ENCODE results near the gene AK3. TPM values are rescaled to one million over a fixed set of nuclear protein-coding genes. Genes with fewer than 3 reads are reported as not detected.
"Not testable (repeated sequence)": the region's sequence is repeated elsewhere in the genome, so short reads cannot be mapped to it uniquely, and the experiment has no call there.

Gene AK3
- total RNA-seq: 69.8 TPM
- long read RNA-seq, full-length matches to known transcripts: 318 of 335 reads
- long read RNA-seq, partial matches to known transcripts: 5 of 335 reads
- long read RNA-seq, other reads (novel, unspliced or antisense): 12 of 335 reads

- DNase-seq (ENCODE audit: low spot score): peak; percentile 95
These were observed at the start of gene AK3 for GRCh38 chr9:4740638-4741364. Gene AK3 (minus strand): TSS chr9:4741202. CDS start chr9:4741087, 115 bp downstream.

GRCh38 chr9:4788703-4789102 is 47.7 kb upstream of the AK3 start:
- no peak for DNase-seq (ENCODE audit: low spot score)

- DNase-seq (ENCODE audit: low spot score): no peak
These were observed 46.9 kb upstream of the AK3 start for GRCh38 chr9:4787876-4788275.

- DNase-seq (ENCODE audit: low spot score): no peak
These were observed 45.6 kb upstream of the AK3 start for GRCh38 chr9:4786599-4786998.

- DNase-seq (ENCODE audit: low spot score): no peak
These were observed 43.4 kb upstream of the AK3 start for GRCh38 chr9:4784403-4784802.

- not testable (repeated sequence) for DNase-seq (ENCODE audit: low spot score)
These were observed 42.2 kb upstream of the AK3 start for GRCh38 chr9:4783191-4783590.

GRCh38 chr9:4781408-4781807 is 40.4 kb upstream of the AK3 start:
- DNase-seq (ENCODE audit: low spot score): no peak

GRCh38 chr9:4780651-4781050 is 39.6 kb upstream of the AK3 start:
- no peak for DNase-seq (ENCODE audit: low spot score)

- not testable (repeated sequence) for DNase-seq (ENCODE audit: low spot score)
These were observed 34.0 kb upstream of the AK3 start for GRCh38 chr9:4774958-4775357.

- no peak for DNase-seq (ENCODE audit: low spot score)
These were observed 33.2 kb upstream of the AK3 start for GRCh38 chr9:4774209-4774608.

- no peak for DNase-seq (ENCODE audit: low spot score)
These were observed 30.8 kb upstream of the AK3 start for GRCh38 chr9:4771788-4772187.

- no peak for DNase-seq (ENCODE audit: low spot score)
These were observed 28.5 kb upstream of the AK3 start for GRCh38 chr9:4769321-4770080.

- no peak for DNase-seq (ENCODE audit: low spot score)
These were observed 27.7 kb upstream of the AK3 start for GRCh38 chr9:4768681-4769080.

GRCh38 chr9:4764033-4764432 is 23.0 kb upstream of the AK3 start:
- DNase-seq (ENCODE audit: low spot score): no peak

GRCh38 chr9:4762886-4763541 is 22.0 kb upstream of the AK3 start:
- DNase-seq (ENCODE audit: low spot score): no peak

GRCh38 chr9:4762108-4762885 is 21.3 kb upstream of the AK3 start:
- DNase-seq (ENCODE audit: low spot score): no peak

GRCh38 chr9:4760122-4760521 is 19.1 kb upstream of the AK3 start:
- no peak for DNase-seq (ENCODE audit: low spot score)

- DNase-seq (ENCODE audit: low spot score): no peak
These were observed 15.4 kb upstream of the AK3 start for GRCh38 chr9:4756420-4756819.

GRCh38 chr9:4755026-4755609 is 14.1 kb upstream of the AK3 start:
- no peak for DNase-seq (ENCODE audit: low spot score)

- not testable (repeated sequence) for DNase-seq (ENCODE audit: low spot score)
These were observed 13.5 kb upstream of the AK3 start for GRCh38 chr9:4754530-4754929.

Measured in mesenteric fat pad (tissue), 1 donor.